Right renal cortex interstitium (tissue), 3 donors: ENCODE data around the gene CRYBA2. TPM values are rescaled to one million over a fixed set of nuclear protein-coding genes. Genes with fewer than 3 reads are reported as not detected.

Experiments used
- DNase-seq, 3 donors: peaks; one replicate each; pipeline ENCODE4 v3.0.0-alpha.2; 2013; ENCODE audit warnings: low read depth in 3 of 3, low spot score in 2 of 3
- polyA plus RNA-seq, 3 donors: library from polyadenylated mRNA; unstranded; fragments of 120-200 nt; gene quantifications; one replicate each; pipeline ENCODE4 v1.2.1, GENCODE V29; 2013; ENCODE audit not compliant: insufficient read length in 3 of 3

CRYBA2 gene
- polyA plus RNA-seq, 3 donors: not detected

DNA sequence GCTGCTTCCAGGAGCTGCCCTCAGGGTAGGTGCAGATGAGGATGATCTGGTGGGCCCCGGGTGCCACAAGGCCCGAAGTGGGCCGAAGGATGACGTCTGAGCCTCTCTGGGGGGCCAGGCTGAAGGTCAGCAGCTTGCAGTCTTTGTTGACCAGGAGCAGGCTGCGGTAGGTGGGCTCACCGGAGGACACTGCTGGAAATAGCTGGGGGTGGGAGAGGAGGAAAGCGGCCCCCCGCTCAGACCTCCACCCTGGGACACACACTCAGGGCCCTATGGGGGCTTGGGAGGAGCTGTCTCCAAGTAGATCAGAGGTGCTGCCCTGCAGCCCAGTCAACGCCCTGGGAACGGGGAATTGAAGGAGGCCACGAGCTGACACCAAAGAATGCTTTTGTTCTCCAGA is 30.8 kb upstream of the CRYBA2 start:
- DNase-seq: no peak

DNA sequence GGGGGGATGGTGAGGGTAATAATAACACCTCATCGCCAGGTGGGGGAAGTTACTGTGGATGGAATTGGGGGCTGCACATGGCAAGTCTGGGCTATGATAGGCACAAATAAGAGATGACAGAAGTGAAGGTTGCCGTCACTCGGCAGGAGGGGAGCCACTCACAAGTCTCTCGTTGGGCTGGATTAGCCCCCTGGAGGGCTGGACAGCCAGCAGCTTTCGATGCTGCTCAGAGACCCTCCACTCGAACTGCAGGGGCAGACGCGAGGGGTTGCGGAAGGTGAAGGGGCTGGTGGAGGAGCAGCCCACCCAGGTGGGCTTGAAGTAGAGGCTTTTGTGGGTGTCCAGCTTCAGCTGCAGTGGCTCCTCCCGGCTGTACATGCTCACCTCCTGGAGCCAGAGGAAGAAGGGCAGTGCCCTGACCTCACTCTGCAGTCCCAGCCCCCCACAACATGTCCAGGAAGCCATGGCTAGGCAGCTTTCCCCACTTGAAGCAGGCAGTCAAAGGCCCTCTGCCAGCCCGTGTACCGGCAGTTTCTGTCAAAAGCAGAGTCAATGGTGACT is 29.9 kb upstream of the CRYBA2 start:
- DNase-seq: no peak

DNA sequence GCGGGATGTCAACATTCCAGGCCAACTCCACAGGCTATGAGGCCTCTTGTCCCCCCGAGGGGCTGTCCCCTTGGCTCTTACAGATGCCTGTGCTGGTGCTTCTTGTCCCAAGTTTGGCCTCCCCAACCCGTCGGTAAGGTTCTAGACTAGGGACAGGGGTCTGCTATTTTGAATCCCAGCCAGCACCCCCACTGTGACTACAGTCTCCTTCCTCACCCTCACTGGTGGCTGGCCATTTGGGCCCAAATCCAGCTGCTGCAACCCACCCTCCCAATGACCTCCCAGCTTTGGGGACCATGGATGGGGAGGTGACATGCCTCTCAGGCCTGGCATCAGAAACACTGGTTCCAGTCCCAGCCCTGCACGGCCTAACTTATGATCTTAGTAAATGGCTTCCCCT is 29.4 kb upstream of the CRYBA2 start:
- DNase-seq: no peak

DNA sequence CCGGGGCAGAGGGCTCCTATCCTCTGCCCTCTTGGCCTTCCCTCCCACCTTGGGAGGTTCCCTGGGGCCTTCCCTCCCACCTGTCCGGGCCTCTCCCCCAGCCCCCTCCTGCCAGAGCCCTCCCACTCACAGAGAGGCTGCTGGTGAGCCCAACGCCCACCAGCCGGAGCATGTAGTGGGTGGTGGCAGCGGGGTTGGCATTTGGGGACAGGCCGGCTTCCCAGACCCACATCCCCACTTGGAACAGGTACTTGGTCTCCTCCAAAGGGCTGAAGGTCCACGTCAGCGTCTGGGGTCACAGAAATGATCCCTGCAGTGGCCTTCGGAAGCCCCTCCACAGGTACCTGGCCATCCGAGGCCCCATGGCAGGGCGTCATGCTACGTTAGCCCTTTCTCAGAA is 28.8 kb upstream of the CRYBA2 start:
- no peak for DNase-seq

DNA sequence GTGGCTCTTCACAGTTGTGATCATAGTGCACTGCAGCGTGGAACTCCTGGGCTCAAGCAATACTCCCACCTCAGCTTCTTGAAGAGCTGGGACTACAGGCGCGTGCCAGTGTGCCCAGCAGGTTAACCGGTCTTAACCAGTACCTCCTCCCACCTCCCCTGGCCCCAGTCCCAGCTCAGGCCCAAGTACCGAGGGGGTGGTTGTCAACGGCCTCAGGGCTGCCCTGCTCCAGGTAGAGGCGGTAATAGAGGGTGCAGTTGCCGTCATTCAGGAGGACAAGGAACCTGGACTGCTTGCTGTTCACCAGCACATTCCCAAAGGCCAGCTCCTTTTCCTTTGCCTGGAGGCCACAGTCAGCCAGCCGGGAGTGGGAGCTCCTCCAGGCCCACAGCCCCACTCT is 28.4 kb upstream of the CRYBA2 start:
- no peak for DNase-seq

DNA sequence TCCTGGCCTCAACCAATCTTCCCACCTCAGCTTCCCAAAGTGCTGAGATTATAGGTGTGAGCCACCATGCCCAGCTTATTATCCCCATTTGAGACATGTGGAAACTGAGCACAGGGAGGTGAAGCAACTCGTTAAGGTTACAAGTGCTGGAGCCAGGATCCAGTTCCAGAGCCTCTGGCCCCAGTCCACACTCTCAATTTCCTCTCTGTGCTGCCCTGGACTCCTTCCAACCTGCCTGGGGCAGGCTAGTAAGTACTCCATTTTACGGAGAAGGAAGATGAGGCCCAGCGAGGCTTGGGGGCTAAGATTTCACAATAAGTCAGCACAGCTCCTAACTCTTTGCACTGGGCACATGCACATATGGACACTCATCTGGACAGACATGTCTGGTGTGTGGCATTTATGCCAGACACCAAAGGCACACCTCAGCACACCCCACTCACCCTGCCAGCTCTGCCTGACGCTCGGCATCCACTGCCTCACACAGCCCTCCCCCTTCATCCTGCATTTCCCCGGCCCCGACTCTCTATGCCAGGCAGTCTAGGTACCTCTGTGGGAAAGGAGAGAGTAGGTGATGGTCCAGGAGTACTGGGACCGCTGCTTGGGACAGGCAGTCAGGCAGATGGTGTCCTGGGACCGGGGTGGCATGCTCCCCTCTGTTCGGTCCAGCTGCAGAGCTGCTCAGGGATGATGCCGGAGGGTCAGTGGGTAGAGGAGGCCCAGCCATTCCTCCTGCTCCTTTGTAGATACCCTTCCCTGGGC is 27.6 kb upstream of the CRYBA2 start:
- no peak for DNase-seq

DNA sequence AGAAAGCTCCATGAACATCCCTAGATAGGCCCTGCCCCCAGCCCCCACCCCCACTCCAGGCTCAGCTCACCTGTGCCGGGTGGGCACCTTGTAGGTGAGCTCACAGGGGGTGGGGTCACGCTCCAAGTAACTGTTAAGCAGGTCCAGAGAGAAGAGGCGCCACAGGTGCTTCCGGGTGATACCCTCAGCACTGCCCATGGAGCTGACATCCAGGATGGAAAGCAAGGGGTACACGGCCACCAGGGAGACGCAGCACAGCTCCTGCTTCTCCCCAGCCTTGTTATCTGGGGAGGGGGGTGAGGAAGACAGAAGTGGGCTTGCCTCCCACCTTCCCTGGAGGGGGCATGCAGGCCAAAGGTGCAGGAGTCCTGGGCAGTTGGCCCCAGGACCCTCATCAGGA is 26.2 kb upstream of the CRYBA2 start:
- DNase-seq: no peak

DNA sequence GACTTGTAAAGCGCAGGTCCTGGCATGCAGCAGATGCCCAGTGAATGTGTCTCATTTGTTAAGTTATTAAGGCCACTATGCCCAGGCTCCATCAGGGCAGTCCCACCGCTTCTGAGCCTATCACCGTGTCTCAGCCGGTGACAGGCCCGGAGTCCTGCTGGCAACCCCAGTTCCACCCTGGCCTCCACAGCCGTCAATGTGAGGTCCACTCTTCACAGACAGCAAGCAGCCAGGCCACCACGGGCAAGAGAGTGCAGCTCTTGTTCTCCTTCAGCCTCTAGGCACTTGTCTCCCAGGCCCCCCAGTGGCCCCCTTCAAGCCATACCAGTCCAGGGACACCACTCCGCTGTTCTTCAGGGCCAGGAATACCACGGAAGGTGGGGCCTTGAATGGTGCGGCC is 25.5 kb upstream of the CRYBA2 start:
- no peak for DNase-seq

DNA sequence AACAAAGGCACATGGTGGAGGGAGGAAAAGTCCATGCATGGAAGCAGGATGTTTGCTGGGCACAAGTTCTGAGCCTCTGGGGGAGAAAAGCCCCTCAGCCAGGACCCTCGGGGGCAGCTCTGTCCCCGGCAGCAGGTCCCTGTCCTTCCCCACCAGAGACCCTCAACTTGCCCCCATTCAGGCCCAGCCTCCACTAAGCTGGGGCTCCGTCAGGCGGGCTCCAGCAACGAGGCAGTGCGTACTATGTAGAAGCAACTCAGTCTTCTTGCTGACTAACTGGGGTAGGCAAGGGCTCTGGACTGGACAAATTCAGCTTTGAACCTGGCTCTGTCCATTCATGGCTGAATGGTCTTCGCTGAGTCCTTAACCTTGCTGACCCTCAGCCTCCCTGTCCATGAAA is 25.1 kb upstream of the CRYBA2 start:
- no peak for DNase-seq

DNA sequence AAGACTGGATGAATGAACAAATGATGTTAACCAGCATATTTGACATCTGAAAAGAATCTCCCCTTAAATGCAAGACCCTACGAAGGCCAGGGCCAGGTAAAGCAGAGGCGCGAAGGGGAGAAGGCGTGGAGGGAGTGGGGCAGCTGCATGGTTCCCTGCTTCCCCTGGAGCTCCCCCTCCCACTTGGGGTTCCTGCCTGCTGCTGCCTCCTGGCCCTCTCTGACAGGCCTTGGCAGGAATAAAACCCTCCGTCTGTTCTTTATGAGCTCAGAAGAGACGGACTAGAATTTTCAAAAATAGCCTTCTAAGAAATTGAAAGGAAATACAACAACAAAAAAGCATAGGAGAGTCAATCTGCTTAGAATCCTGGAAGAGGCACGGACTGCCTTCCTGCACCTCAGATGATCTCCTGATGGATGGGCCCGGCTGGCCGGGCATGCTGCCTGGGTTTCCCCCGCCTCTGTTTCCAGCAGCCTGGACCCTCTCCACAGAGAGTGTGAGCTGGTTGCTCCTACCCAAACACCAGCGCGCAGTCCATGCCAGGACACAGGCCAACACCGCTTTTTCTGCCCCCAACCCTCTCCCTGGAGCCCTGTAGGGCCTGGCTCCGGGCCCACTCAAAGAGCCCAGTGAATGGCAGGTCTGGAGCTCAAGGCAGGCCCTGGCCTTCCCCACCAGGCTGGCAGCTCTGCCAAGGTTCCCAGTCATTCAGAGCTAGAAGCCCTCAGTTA is 24.1 kb upstream of the CRYBA2 start:
- no peak for DNase-seq

DNA sequence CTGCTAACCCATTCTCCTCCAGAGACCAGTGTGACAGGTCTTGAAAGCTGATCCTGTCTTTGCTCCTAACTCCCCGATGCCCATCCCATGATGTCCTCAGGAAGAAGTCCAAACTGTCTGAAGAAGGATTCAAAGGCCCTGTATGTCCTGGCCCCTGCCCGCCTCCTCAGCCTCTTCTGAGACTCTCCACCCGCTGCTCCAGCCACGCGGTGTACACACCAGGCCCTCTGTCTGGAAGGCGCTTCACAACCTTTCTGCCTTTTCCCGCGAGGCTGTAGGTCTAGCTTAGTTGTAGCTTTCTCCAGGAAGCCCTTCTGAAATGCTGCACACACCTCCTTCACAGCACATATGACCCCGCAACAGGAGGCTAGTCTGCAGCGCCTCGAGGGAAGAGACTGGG is 23.5 kb upstream of the CRYBA2 start:
- no peak for DNase-seq

DNA sequence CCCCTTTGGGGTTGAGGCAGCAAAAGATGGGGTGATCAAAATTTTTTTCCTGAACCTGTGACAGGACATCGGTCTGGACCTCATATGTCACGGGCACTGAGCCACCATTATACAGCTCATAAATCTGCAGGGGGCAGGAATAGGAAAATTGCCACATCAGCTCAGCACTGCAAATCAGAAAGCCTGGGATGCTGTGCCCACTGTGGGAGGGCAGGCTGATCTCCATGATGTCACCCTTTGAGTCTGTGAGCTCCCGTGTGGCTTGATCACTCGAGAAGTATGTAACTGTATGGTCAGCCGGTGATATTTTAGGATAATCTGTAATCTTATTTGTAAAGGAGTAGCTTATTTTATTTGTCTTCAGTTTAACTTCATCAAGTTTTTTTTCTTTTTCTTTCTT is 17.7 kb upstream of the CRYBA2 start:
- no peak for DNase-seq

DNA sequence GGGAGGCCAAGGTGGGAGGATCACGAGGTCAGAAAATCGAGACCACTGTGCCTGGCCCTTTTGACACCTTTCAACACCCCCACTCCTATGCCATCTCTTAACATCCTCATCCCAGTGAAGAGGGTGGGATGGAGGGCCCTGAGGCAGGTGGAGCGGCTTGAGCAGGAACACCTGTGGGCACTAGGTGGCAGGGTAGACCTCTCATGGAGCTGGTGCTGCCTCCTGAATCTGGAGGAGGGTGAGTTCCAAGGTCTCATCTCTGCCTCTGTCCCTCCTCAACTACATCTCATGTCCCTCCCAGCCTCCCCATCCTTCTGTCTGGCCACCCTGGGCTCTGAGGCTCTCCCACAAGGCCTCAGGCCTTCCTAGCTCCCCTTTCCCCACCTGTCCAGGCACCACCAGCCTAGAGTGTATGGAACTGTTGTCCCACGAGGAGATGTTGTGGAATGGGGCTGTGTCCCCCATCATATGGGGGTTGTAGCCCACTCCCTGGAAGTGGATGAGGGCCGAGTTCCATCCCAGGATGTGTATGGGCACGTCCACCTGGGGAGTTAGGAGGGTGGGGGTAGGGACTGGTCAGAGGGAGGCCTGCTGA is 17.0 kb upstream of the CRYBA2 start:
- DNase-seq: no peak

DNA sequence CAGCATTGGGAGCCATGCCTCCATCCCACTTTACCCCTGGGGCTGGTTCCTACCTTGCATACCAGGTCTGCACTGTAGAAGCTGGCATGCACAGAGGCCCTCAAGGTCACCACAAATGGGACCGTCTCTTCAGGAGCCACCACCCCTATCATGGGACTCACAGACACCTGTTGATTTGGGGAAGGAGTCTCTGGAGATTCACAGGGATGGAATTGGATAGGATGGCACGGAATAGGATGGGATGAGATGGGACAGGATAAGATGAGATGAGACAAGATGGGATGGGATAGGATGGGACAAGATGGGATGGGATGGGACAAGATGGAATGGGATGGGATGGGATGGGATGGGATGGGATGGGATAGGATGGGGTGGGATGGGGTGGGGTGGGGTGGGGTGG is 16.1 kb upstream of the CRYBA2 start:
- no peak for DNase-seq

DNA sequence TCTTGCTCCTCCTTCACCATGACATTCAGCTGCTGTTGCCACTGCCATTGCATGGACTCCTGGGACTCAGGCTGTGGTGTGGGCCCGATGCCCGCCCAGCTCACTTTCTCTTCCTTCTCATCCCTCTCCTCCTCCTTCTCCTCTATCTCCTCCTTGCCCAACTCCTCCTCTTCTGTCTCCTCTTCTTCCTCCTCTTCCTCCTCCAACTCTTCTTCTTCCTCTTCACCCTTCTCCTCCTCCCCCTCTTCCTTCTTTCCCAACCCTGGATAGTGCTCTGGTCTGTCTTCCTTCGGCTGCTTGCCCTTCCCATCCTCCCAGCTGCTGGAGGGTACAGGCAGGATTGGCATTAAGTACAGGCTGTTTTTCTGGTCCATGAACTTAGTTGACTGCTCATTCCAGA is 10.8 kb upstream of the CRYBA2 start:
- no peak for DNase-seq

DNA sequence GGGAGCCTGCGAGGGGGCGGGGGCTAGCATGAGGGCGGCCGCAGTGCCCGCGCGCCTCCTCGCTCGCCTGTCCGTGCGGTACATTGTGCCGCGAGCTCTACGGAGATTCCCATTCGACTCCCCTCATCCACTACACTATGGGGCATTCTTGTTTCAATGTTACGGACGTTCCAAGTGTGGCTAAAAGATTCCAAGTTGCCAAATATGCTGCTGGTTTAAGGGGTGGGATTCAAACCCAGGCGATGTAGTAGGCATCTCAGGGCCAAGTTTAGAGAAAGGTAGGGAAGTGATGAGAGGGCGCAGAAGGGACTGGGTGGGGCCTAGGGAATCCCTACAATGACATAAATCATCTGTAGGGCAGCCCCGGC is 10.0 kb upstream of the CRYBA2 start:
- no peak for DNase-seq

DNA sequence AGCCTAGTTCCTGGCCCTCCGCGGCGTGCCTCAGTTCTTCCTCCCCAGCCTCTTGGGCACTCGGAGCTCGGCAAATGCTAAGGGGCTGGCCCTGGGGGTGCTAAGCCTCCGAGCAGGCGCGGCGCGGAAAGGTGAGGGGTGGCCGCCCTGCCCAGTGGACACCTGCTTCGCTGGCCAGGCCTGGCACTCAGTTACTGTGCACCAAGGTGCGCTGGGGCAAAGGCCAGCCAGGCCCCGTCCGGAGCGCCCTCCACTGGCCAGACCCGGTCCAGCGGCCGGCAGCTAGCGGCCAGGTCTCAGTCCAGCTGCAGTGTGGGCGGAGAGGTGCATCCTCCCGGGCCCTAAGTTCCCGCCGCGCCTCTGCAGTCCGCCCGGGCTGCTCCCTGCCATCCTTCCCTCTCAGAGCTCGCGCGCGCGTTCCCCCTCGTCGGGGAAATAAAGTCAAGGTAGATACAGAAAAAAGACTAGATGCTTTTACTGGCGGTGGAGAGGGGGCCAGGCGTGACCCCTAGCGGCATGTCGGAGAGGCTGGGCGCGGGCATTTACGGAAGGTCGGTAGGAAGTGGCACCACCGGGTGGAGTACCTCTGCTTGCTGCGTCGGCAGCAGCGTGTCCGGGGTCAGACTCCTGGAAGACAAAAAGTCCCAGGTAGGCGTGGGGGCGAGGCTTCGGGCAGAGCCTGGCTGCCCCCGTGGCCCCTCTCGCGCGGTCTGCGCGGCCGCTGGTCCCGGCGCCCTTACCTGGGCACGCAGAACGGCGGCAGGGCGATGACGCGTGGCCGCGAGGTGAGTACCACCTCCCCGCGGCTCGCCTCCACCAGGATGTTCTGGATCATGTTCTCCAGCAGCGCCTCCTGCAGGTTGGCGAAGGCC is 9.4 kb upstream of the CRYBA2 start:
- no peak for DNase-seq

DNA sequence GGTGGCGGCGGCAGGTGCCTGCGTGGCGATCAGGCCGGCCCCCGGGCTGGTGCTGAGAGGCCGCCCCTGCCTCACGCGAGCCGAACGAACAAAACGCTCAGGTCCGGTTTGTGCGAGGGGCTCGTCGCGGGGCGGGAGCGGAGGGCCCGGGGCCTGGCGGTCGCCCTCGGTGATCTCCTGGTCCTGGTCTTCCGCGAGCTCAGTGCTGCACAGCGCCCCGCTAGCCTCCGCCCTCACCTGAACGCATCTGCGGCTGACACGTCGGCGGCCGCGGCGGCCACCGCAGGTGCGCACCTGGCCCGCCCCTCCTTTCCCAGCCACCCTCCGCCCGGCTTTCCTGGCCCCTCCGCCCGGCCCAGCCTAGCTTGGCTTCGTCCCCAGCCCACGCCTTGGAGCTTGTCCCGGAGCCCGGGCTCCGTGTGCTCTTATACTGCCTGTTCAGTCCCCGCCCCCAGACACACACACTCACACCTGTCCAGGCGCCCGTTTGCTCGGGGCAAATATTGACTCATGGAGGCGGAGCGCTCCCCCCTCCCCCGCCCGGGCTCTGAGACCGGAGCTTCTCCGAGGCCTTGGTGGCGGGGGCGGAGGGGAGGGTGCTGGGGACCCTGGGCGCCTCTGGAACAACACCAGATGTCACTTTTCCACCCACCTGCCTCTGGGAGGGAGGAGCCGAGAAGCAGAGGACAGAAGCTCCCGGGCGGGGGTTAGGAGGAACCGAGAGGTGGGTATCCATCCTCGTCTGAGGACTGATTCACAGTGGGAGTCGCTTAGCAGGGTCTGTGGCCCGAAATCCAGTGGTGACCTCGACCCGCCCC is 8.6 kb upstream of the CRYBA2 start:
- no peak for DNase-seq

DNA sequence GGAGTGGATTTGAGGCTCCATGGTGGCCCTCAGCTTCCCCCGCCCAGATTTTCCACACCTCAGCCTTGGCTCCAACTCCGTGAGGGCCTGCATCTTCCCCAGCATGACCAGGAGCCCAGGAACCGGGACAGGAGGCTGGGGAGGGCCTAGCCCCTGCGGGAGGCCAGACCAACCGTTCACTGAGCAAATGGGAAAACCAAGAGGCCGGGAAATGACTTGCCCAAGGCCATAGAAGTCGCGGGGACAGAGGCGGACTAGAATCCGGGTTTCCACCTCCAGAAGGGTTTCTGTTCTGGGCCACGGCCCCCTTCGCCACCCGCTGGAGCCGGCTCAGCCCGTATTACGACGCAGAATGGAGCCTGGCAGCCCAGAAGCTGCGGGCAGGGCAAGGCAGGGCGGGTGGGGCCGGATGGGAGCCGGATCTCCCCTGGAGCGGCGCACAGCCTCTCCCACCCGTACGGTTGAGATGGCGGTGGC is 7.9 kb upstream of the CRYBA2 start:
- no peak for DNase-seq

DNA sequence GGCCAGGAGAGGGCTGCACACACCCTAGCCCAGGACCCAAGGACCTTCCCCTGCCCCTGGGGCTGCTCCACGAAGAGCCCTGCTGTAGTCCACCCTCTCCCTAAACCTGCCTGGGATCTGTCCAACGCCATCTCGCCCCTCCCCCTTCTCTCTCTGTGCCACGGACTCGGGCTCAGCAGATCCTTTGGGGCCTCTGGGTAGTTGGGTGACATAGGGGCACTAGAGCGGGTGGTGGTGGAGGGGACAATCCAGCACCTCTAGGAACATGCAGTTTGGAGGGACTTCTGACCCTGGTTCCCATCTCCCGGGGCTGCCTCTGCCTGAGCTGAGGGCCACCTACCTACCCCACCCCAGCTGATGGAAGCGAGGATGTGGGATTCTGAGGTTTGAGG is 7.3 kb upstream of the CRYBA2 start:
- no peak for DNase-seq
